Measurements from ENCODE around the gene LCE5A. TPM values are rescaled to one million over a fixed set of nuclear protein-coding genes. Genes with fewer than 3 reads are reported as not detected.

Gene LCE5A
- total RNA-seq, 1 donor = not detected

Other genes with a start within 250 kb of the LCE5A start
- 4.4 and 8.3 TPM in 2 replicates for gene FLG, start 185.6 kb upstream of the LCE5A start, total RNA-seq
- gene FLG2, start 150.8 kb upstream of the LCE5A start, total RNA-seq = not detected in 2 replicates
- gene CRNN, start 96.5 kb upstream of the LCE5A start, total RNA-seq = not detected in 2 replicates
- not detected in 2 replicates for gene CRCT1, start 3.7 kb downstream of the LCE5A start, total RNA-seq
- gene LCE3E, start 56.0 kb downstream of the LCE5A start, total RNA-seq = not detected in 2 replicates
- gene LCE3D, start 69.7 kb downstream of the LCE5A start, total RNA-seq = not detected in 2 replicates
- not detected in 2 replicates for gene LCE3C, start 89.4 kb downstream of the LCE5A start, total RNA-seq
- gene LCE3B, start 103.0 kb downstream of the LCE5A start, total RNA-seq = not detected in 2 replicates
- not detected in 2 replicates for gene LCE3A, start 112.3 kb downstream of the LCE5A start, total RNA-seq
- not detected in 2 replicates for gene LCE2D, start 152.6 kb downstream of the LCE5A start, total RNA-seq
- gene LCE2C, start 164.5 kb downstream of the LCE5A start, total RNA-seq = not detected in 2 replicates
- gene LCE2B, start 175.3 kb downstream of the LCE5A start, total RNA-seq = not detected in 2 replicates
- gene LCE2A, start 187.5 kb downstream of the LCE5A start, total RNA-seq = not detected in 2 replicates
- gene LCE4A, start 197.4 kb downstream of the LCE5A start, total RNA-seq = not detected in 2 replicates
- gene KPRP, start 247.2 kb downstream of the LCE5A start, total RNA-seq = not detected in 2 replicates

All from osteoblast (primary cell).